ENCODE data around the gene CYSRT1.

Gene CYSRT1

DNA sequence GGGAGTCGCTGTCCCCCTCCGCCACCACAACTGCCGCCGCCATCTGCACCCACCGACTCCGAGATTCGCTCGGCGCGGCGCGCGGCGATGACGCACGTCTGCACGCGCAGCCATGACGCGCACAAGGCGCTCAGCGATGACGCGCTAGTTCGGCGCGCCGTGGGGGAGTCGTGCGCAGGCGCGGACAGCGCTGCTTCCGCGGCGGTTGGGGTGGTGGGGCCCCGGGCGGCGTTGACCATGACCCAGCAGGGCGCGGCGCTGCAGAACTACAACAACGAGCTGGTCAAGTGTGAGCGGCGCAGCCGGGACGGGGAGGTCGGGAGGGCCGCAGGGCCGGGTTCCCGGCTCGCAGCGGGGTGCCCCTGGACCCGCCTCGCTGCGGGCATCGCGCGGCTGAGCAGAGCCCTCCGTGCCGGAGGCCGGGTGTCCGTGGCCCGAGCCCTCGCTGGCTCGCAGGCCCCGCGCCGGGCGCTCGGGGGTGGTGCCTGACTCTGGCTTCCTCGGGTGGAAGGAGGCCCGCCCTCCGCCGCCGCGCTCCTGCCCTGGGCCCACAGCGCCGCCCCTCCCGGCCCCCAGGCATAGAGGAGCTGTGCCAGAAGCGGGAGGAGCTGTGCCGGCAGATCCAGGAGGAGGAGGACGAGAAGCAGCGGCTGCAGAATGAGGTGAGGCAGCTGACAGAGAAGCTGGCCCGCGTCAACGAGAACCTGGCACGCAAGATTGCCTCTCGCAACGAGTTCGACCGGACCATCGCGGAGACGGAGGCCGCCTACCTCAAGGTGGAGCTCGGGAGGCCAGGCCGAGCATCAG, 36.3 kb upstream of the CYSRT1 start, which contains the start of the genes ANAPC2 and SSNA1:
Gene ANAPC2, minus strand, starts transcription at position 71 of the 807 bp plus-strand sequence. Its CDS starts 28 bp downstream, at position 43.
Gene SSNA1, plus strand, starts transcription at position 187 of the 807 bp plus-strand sequence. Its CDS starts 51 bp downstream, at position 238.
- H2BK5ac ChIP-seq (ENCODE audit: low read depth, low read length, poor library complexity) = peak within 1 kb of the TSS; percentile 73
- H3K9ac ChIP-seq (ENCODE audit: low read length) = peak within 1 kb of the TSS; percentile 94
- peaks cover 2% of the 10 kb centered on the region for H3K9me3 ChIP-seq (ENCODE audit: insufficient read depth, low read depth, low read length)
- peak within 1 kb of the TSS; percentile 78 for H3K18ac ChIP-seq (ENCODE audit: low read length)
- H3K4me3 ChIP-seq (ENCODE audit: low read depth, low read length) = peak within 1 kb of the TSS; percentile 93
- peak within 1 kb of the TSS; percentile 89 for H4K91ac ChIP-seq (ENCODE audit: low read depth, low read length)
- H2BK12ac ChIP-seq (ENCODE audit: low read length) = no peak within 1 kb of the TSS
- peak; percentile 88 to 99 for DNase-seq
- H3K4me2 ChIP-seq (ENCODE audit: low read length) = peak within 1 kb of the TSS; percentile 90
- peak within 1 kb of the TSS; percentile 77 for H2AFZ ChIP-seq (ENCODE audit: insufficient read depth, low read length, poor library complexity)
- peak within 1 kb of the TSS; percentile 33 for H2BK120ac ChIP-seq (ENCODE audit: insufficient read depth, low read length, poor library complexity)
- H3K4ac ChIP-seq (ENCODE audit: low read depth, low read length) = peak within 1 kb of the TSS; percentile 77
- H3K23ac ChIP-seq (ENCODE audit: low read length) = no peak within 1 kb of the TSS
- H3K27ac ChIP-seq (ENCODE audit: low read depth, low read length) = peak within 1 kb of the TSS; percentile 90
- H2AK5ac ChIP-seq (ENCODE audit: low read length) = peak within 1 kb of the TSS; percentile 75
- no CpG with 5 or more reads among the region's 98 CpGs for WGBS (ENCODE audit: extremely low coverage, insufficient coverage, insufficient read length)
- peak within 1 kb of the TSS; percentile 75 for H3K14ac ChIP-seq (ENCODE audit: low read length)
- H3K4me1 ChIP-seq (ENCODE audit: control insufficient read depth in 1 of 2, insufficient read depth in 2 of 2, low read length in 2 of 2) = peaks cover 17 to 18% of the 10 kb centered on the region in 2 experiments
- no peaks in the 10 kb centered on the region for H3K27me3 ChIP-seq (ENCODE audit: insufficient read depth, low read length)
- H4K8ac ChIP-seq (ENCODE audit: low read depth, low read length) = peak within 1 kb of the TSS; percentile 97
- peak within 1 kb of the TSS; percentile 76 for H4K12ac ChIP-seq (ENCODE audit: low read depth, low read length)
- peaks cover 59 to 63% of the 10 kb centered on the region in 2 experiments for H3K36me3 ChIP-seq (ENCODE audit: control insufficient read depth in 1 of 2, insufficient read depth in 2 of 2, low read length in 2 of 2)
- peaks cover 8% of the 10 kb centered on the region for H3K79me2 ChIP-seq (ENCODE audit: control insufficient read depth, insufficient read depth, low read length, poor library complexity)
- H3K79me1 ChIP-seq (ENCODE audit: low read length) = peaks cover 5% of the 10 kb centered on the region

DNA sequence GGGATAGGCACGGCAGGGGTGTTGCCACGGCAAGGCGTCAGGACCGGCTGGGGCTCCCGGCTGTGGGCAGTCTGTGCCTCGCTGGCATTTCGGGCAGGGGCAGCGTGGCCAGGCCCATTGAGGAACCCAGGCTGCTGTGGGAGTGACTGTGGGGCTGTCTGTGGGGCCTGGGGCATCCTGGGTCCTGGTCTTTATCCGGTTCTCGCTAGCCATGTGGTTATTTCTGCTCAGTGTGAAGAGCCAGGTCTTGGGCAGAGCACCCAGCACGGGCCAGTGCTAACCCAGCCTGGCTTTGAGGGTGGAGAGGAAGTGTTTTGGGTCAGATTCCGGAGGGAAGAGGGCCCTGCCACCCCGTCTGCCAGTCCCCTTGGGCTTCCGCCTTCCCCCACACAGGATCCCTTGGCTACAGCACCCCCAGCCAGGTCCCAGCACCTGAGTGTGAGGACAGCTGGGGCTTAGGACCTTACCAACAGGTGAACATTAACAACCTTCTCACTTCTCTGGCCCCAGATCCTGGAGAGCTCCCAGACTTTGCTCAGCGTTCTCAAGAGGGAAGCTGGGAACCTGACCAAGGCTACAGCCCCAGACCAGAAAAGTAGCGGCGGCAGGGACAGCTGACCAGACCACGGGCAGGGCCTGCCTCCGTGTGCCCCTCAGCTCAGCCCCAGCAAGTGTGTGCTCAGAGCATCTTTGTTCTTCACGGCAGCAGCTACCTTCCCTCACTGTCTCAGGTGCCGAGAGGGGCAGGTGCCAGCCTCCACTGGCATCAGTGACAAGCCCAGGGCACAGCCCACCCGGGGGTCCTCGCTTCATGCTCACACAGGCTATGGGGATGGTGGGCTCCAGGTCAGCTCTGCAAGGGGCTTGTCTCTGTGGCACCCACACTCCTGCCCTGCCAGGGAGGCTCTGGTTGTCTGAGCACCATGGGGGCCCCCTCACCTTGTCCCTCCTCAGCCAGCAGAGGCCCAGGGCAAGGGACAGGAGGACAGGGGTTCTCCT, 35.4 kb upstream of the CYSRT1 start:
- Histone ChIP-seq H2AK5ac (ENCODE audit: low read length) (no peak overlapping the region), H2BK5ac (ENCODE audit: low read depth, low read length, poor library complexity) (no peak overlapping the region), H3K27me3 (ENCODE audit: insufficient read depth, low read length) (no peaks in the 10 kb centered on the region), H3K4ac (ENCODE audit: low read depth, low read length) (peak overlapping the region; percentile 22), H3K4me1 (ENCODE audit: control insufficient read depth in 1 of 2, insufficient read depth in 2 of 2, low read length in 2 of 2) (peaks cover 17 to 18% of the 10 kb centered on the region in 2 experiments), H3K79me2 (ENCODE audit: control insufficient read depth, insufficient read depth, low read length, poor library complexity) (peaks cover 8% of the 10 kb centered on the region), H2AFZ (ENCODE audit: insufficient read depth, low read length, poor library complexity) (no peak overlapping the region), H3K14ac (ENCODE audit: low read length) (peak overlapping the region; percentile 0), H3K27ac (ENCODE audit: low read depth, low read length) (peak overlapping the region; percentile 90), H3K9ac (ENCODE audit: low read length) (peak overlapping the region; percentile 89), H2BK12ac (ENCODE audit: low read length) (no peak overlapping the region), H3K9me3 (ENCODE audit: insufficient read depth, low read depth, low read length) (peaks cover 2% of the 10 kb centered on the region), H4K91ac (ENCODE audit: low read depth, low read length) (no peak overlapping the region), H3K79me1 (ENCODE audit: low read length) (peaks cover 5% of the 10 kb centered on the region), H4K8ac (ENCODE audit: low read depth, low read length) (peak overlapping the region; percentile 43), H3K18ac (ENCODE audit: low read length) (peak overlapping the region; percentile 37), H2BK120ac (ENCODE audit: insufficient read depth, low read length, poor library complexity) (no peak overlapping the region), H4K12ac (ENCODE audit: low read depth, low read length) (peak overlapping the region; percentile 20), H3K4me3 (ENCODE audit: low read depth, low read length) (peak overlapping the region; percentile 93), H3K23ac (ENCODE audit: low read length) (no peak overlapping the region), H3K4me2 (ENCODE audit: low read length) (peak overlapping the region; percentile 86), H3K36me3 (ENCODE audit: control insufficient read depth in 1 of 2, insufficient read depth in 2 of 2, low read length in 2 of 2) (peaks cover 50 to 54% of the 10 kb centered on the region in 2 experiments)
- WGBS (ENCODE audit: extremely low coverage, insufficient coverage, insufficient read length) = no CpG with 5 or more reads among the region's 23 CpGs
- no peak for DNase-seq

DNA sequence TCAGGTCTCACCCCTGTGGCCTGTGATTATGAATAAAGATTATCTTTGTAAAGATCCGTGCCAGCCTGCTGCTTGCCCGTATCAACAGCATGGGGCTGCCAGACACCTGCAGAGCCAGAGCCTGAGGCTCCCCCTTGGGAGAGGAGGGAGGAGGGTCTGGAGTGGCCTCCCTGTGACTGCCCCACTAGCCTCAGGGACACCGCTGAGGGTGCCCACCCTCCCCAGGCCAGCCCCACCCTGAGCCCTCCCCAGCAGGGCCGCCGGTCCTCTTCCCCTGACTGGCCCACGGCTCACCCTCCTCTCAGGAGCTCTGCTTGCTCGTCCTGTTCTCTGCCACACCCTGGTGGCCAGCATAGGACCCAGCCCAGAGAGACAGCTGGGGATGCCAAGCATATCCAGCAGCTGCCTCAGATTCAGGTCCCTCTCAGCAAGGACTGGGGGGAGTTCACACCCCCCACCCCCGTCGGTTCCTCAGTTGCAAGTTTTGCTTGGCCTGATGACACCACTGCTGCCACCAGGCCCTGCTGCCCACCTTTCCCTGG, 34.6 kb upstream of the CYSRT1 start:
- H3K36me3 ChIP-seq (ENCODE audit: control insufficient read depth in 1 of 2, insufficient read depth in 2 of 2, low read length in 2 of 2) = peaks cover 43 to 46% of the 10 kb centered on the region in 2 experiments
- H3K79me2 ChIP-seq (ENCODE audit: control insufficient read depth, insufficient read depth, low read length, poor library complexity) = peaks cover 8% of the 10 kb centered on the region
- no peak for DNase-seq
- H3K18ac ChIP-seq (ENCODE audit: low read length) = no peak overlapping the region
- no peak overlapping the region for H3K27ac ChIP-seq (ENCODE audit: low read depth, low read length)
- H3K4me1 ChIP-seq (ENCODE audit: control insufficient read depth in 1 of 2, insufficient read depth in 2 of 2, low read length in 2 of 2) = peaks cover 17 to 18% of the 10 kb centered on the region in 2 experiments
- H2BK12ac ChIP-seq (ENCODE audit: low read length) = no peak overlapping the region
- H2BK120ac ChIP-seq (ENCODE audit: insufficient read depth, low read length, poor library complexity) = no peak overlapping the region
- no peak overlapping the region for H3K9ac ChIP-seq (ENCODE audit: low read length)
- H3K23ac ChIP-seq (ENCODE audit: low read length) = no peak overlapping the region
- H4K12ac ChIP-seq (ENCODE audit: low read depth, low read length) = no peak overlapping the region
- H3K4me3 ChIP-seq (ENCODE audit: low read depth, low read length) = no peak overlapping the region
- H2AFZ ChIP-seq (ENCODE audit: insufficient read depth, low read length, poor library complexity) = no peak overlapping the region
- H3K14ac ChIP-seq (ENCODE audit: low read length) = no peak overlapping the region
- H3K4ac ChIP-seq (ENCODE audit: low read depth, low read length) = no peak overlapping the region
- no peak overlapping the region for H4K8ac ChIP-seq (ENCODE audit: low read depth, low read length)
- no peak overlapping the region for H4K91ac ChIP-seq (ENCODE audit: low read depth, low read length)
- H3K4me2 ChIP-seq (ENCODE audit: low read length) = no peak overlapping the region
- no peak overlapping the region for H2AK5ac ChIP-seq (ENCODE audit: low read length)
- H3K9me3 ChIP-seq (ENCODE audit: insufficient read depth, low read depth, low read length) = no peaks in the 10 kb centered on the region
- no peak overlapping the region for H2BK5ac ChIP-seq (ENCODE audit: low read depth, low read length, poor library complexity)
- peaks cover 5% of the 10 kb centered on the region for H3K79me1 ChIP-seq (ENCODE audit: low read length)
- no peaks in the 10 kb centered on the region for H3K27me3 ChIP-seq (ENCODE audit: insufficient read depth, low read length)
- WGBS (ENCODE audit: extremely low coverage, insufficient coverage, insufficient read length) = no CpG with 5 or more reads among the region's 9 CpGs

DNA sequence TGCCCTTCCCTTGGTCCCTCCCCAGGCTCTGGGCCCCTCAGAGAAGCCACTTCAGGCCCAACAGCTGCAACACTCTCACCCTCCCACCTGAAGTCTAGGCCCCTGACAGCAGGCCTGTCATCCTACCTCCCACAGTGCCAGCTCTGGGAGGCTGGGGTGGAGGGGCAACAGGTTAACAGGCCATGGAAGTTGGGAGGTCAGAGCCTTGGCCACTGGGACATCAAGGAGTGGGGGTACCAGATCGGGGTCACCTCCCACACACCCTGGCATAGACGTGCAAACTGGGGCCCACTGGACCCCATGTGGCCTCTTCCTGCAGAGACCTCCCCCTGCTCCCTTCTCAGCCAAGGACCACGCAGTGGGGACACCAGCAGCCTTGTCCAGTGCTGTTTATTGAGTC, 33.7 kb upstream of the CYSRT1 start:
- Histone ChIP-seq H3K23ac (ENCODE audit: low read length) (no peak overlapping the region), H3K9ac (ENCODE audit: low read length) (no peak overlapping the region), H2AK5ac (ENCODE audit: low read length) (no peak overlapping the region), H3K4me1 (ENCODE audit: control insufficient read depth in 1 of 2, insufficient read depth in 2 of 2, low read length in 2 of 2) (peaks cover 17 to 18% of the 10 kb centered on the region in 2 experiments), H3K79me2 (ENCODE audit: control insufficient read depth, insufficient read depth, low read length, poor library complexity) (peaks cover 8% of the 10 kb centered on the region), H2BK12ac (ENCODE audit: low read length) (no peak overlapping the region), H3K27ac (ENCODE audit: low read depth, low read length) (no peak overlapping the region), H3K27me3 (ENCODE audit: insufficient read depth, low read length) (no peaks in the 10 kb centered on the region), H3K36me3 (ENCODE audit: control insufficient read depth in 1 of 2, insufficient read depth in 2 of 2, low read length in 2 of 2) (peaks cover 34 to 39% of the 10 kb centered on the region in 2 experiments), H3K4me3 (ENCODE audit: low read depth, low read length) (no peak overlapping the region), H4K8ac (ENCODE audit: low read depth, low read length) (no peak overlapping the region), H2BK120ac (ENCODE audit: insufficient read depth, low read length, poor library complexity) (no peak overlapping the region), H3K79me1 (ENCODE audit: low read length) (peaks cover 5% of the 10 kb centered on the region), H3K14ac (ENCODE audit: low read length) (no peak overlapping the region), H4K12ac (ENCODE audit: low read depth, low read length) (no peak overlapping the region), H3K9me3 (ENCODE audit: insufficient read depth, low read depth, low read length) (no peaks in the 10 kb centered on the region), H2AFZ (ENCODE audit: insufficient read depth, low read length, poor library complexity) (no peak overlapping the region), H2BK5ac (ENCODE audit: low read depth, low read length, poor library complexity) (no peak overlapping the region), H3K18ac (ENCODE audit: low read length) (no peak overlapping the region), H4K91ac (ENCODE audit: low read depth, low read length) (no peak overlapping the region), H3K4ac (ENCODE audit: low read depth, low read length) (no peak overlapping the region), H3K4me2 (ENCODE audit: low read length) (no peak overlapping the region)
- WGBS (ENCODE audit: extremely low coverage, insufficient coverage, insufficient read length) = no CpG with 5 or more reads among the region's 3 CpGs
- no peak for DNase-seq
